Body of pancreas (tissue), 4 donors: ENCODE measurements around the gene TCF12. TPM values are rescaled to one million over a fixed set of nuclear protein-coding genes. Genes with fewer than 3 reads are reported as not detected.

ENCODE experiments used
- ATAC-seq: fragments of 150-250 bp; one replicate; pipeline ENCODE4 v1.9.1; 2016
- DNase-seq, 4 donors: peaks; one replicate each; pipeline ENCODE4 v3.0.0-alpha.2; 2019
- H3K27ac ChIP-seq, 4 donors: fragments of 200-600 bp; sonication (generic); 1 replicate in 3 of 4; 2 replicates in 1 of 4; pipeline versions ENCODE4 v1.5.1 to v1.6.1; 2016 to 2019; ENCODE audit warnings: mild to moderate bottlenecking in 1 of 4, mixed read lengths in 1 of 4, moderate library complexity in 1 of 4
- H3K27me3 ChIP-seq, 2 donors: fragments of 200-600 bp; sonication (generic); one replicate each; pipeline ENCODE4 v1.6.0; 2016; ENCODE audit warnings: mild to moderate bottlenecking in 1 of 2
- H3K36me3 ChIP-seq, 2 donors: fragments of 200-600 bp; sonication (generic); replicated peaks in 1 of 2; 2 replicates each; pipeline ENCODE4 v1.5.1; 2016; ENCODE audit warnings: low read depth in 2 of 2; ENCODE audit not compliant: insufficient read depth in 1 of 2
- H3K4me1 ChIP-seq: fragments of 200-600 bp; sonication (generic); one replicate; pipeline ENCODE4 v1.6.0; 2016
- H3K4me3 ChIP-seq, 2 donors: fragments of 200-600 bp; sonication (generic); 1 replicate in 1 of 2; 2 replicates in 1 of 2; pipeline ENCODE4 v1.5.1; 2016 to 2019
- H3K9me3 ChIP-seq, 3 donors: fragments of 200-600 bp; sonication (generic); 1 replicate in 2 of 3; 2 replicates in 1 of 3; pipeline ENCODE4 v1.5.1; 2016
- POLR2A ChIP-seq, 3 donors: fragments of 450-650 bp; IDR thresholded peaks; one replicate each; pipeline ENCODE4 v1.6.1; 2016; ENCODE audit warnings: antibody characterized with exemption in 3 of 3, mild to moderate bottlenecking in 2 of 3
- WGBS, 2 donors: methylation state at CpG; one replicate each; pipeline ENCODE4 v1.1.5; 2017; 5-methylcytosine and 5-hydroxymethylcytosine counted together
- intact Hi-C: fragments of 100-400 bp; cut with DNase I; formaldehyde crosslinking; loops from one replicate; pipeline ENCODE4 v1.15.1; 2023
- total RNA-seq, 2 donors: library from RNA; depleted of rRNA; stranded (reverse); fragments of >200 nt; gene quantifications; one replicate each; pipeline ENCODE4 v1.1.0, GENCODE V29; 2016
- TF ChIP-seq, protein P1 (sequence below), 7 experiments: fragments of 450-650 bp in 4 of 7; fragments of 200-600 bp in 3 of 7; sonication (generic) in 3 of 7; IDR thresholded peaks; one replicate each; pipeline ENCODE4 v1.5.1; 2016 to 2019; ENCODE audit warnings: antibody characterized with exemption in 7 of 7

TCF12 gene
- total RNA-seq, 2 donors from 2014 or later, result 27.2 to 49.4 TPM

DNA sequence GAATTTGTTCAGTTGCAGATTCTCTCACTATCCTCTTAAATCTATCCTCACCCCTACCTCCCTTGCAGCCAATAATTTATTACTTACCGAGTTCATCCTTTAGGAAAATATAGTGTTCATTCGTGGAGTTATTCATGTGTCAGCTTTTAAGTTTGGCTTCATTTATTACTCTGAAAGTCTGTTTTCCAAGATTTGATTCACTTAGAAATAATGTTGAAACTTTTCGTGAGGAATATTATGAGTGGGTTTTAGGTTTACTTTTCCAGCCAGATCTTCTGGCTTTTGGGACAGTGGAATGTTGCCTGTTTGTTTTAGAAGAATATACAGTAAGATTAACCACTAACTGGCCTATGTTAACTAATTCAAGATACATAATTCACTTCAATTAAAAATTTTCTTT, 296.9 kb downstream of the TCF12 start:
- no peak overlapping the region for H3K27ac ChIP-seq
- ATAC-seq (no peak), DNase-seq (no peak)
- peaks cover 38% of the 10 kb centered on the region for H3K4me1 ChIP-seq
- H3K36me3 ChIP-seq, result no peaks in the 10 kb centered on the region
- no peaks in the 10 kb centered on the region for H3K9me3 ChIP-seq
- no peaks in the 10 kb centered on the region for H3K27me3 ChIP-seq
- H3K4me3 ChIP-seq, result no peak overlapping the region
- TF ChIP-seq, protein P1, sequence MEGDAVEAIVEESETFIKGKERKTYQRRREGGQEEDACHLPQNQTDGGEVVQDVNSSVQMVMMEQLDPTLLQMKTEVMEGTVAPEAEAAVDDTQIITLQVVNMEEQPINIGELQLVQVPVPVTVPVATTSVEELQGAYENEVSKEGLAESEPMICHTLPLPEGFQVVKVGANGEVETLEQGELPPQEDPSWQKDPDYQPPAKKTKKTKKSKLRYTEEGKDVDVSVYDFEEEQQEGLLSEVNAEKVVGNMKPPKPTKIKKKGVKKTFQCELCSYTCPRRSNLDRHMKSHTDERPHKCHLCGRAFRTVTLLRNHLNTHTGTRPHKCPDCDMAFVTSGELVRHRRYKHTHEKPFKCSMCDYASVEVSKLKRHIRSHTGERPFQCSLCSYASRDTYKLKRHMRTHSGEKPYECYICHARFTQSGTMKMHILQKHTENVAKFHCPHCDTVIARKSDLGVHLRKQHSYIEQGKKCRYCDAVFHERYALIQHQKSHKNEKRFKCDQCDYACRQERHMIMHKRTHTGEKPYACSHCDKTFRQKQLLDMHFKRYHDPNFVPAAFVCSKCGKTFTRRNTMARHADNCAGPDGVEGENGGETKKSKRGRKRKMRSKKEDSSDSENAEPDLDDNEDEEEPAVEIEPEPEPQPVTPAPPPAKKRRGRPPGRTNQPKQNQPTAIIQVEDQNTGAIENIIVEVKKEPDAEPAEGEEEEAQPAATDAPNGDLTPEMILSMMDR (IDR thresholded peaks at IDR 0.05), result no peak
- TF ChIP-seq POLR2A (IDR thresholded peaks at IDR 0.05), result no peak
- 19 to 20% methylated on average over 3 of the region's 3 CpGs for WGBS, 2 donors
- intact Hi-C loops, result no loop called here

DNA sequence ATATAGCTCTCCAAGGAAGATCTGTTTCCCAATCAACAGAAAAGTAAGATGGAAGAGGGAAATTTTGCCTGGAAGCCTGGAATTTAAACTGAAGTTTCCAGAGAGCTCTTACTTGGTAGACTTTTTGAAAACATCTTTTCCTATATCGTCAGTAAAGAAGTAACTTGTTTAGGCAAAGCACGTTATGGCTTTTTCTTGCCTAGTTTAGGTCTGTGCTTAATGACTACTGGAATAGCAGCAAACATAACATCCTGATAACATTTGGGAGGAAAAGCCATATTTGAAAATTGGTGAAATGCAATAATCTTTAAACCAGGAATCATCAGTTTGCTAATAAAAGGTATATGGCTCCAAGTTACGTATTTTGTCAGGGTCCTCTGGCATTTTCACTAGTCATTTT, 297.4 kb downstream of the TCF12 start:
- Histone ChIP-seq H3K4me3 (no peak overlapping the region), H3K27ac (peak overlapping the region in 2 of 4 donors; percentile 6 to 17), H3K9me3 (no peaks in the 10 kb centered on the region), H3K27me3 (no peaks in the 10 kb centered on the region), H3K36me3 (no peaks in the 10 kb centered on the region), H3K4me1 (peaks cover 39% of the 10 kb centered on the region)
- WGBS, 2 donors, result 69 to 79% methylated on average over 3 of the region's 3 CpGs
- intact Hi-C loops, result no loop called here
- ATAC-seq (no peak), DNase-seq (no peak)
- no peak for TF ChIP-seq POLR2A (IDR thresholded peaks at IDR 0.05)
- TF ChIP-seq, protein P1 (IDR thresholded peaks at IDR 0.05), result no peak

DNA sequence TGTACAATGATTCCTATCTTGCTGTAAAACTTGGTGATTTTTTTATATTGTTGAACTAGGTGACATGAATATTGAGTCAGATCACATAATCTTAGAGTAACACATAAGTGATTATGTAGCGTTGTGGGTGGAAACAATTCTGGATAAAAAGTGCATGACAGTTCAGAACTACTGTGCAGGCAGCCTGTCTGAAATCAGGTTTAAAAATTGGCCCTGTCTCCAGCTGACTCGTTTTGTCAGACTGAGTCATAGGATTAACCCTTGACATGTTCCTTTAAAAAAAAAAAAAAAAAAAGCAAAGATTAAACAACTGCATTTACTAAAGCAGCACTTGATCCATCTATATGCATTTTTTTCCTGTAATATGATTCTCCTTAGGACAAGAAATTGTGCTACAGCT, 297.8 kb downstream of the TCF12 start:
- Histone ChIP-seq H3K27me3 (no peaks in the 10 kb centered on the region), H3K4me1 (peaks cover 44% of the 10 kb centered on the region), H3K4me3 (no peak overlapping the region), H3K36me3 (no peaks in the 10 kb centered on the region), H3K27ac (peak overlapping the region in 2 of 4 donors; percentile 6 to 17), H3K9me3 (no peaks in the 10 kb centered on the region)
- DNase-seq, result no peak
- TF ChIP-seq POLR2A (IDR thresholded peaks at IDR 0.05), result no peak
- TF ChIP-seq, protein P1 (IDR thresholded peaks at IDR 0.05), result no peak
- peak; percentile 40 for ATAC-seq
- intact Hi-C loops, result no loop called here
- 10 to 20% methylated on average over 2 of the region's 2 CpGs for WGBS, 2 donors

DNA sequence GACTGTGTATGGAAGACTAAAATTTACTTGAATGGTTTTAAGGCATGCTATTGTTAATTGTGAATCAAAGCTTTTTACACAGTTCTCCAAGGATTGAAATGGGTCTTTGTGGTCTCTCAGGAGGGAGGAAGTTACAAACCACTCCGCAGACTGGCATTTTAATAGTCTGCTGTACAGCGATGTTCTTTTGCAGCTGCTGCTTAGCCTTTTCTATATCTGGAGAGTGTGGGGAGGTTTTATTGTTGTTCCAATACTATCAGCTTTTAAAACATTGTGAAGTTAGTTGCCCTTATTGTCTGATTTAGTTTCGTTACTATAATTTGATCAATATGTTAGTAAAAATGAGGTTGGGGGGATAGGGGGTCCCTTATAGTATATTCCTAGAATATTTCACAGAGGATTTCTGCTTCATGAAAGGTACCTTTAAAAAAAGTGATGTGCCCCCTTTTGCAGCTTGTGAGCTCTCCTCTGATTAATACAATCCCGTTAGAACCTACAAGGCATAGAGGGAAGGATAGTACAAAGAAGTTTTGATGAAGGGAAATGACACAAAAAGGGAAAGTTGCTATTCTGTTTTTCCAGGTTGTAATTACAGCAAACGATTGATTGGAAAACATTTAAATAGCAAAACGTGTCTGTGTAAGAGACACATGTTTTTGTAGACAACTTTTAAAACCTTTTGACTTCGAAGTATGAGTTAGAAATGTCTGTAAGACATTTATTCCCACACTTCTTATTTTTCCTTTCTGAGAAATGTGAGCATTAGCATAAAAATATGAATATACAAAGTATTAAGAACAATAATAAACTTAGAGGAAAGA, 299.5 kb downstream of the TCF12 start:
- peak overlapping the region in 1 of 4 donors; percentile 11 for H3K27ac ChIP-seq
- intact Hi-C loops, result no loop called here
- ATAC-seq (no peak), DNase-seq (no peak)
- 47 to 58% methylated on average over 7 of the region's 7 CpGs for WGBS, 2 donors
- H3K4me1 ChIP-seq, result peaks cover 46% of the 10 kb centered on the region
- H3K36me3 ChIP-seq, result no peaks in the 10 kb centered on the region
- no peaks in the 10 kb centered on the region for H3K27me3 ChIP-seq
- no peak for TF ChIP-seq POLR2A (IDR thresholded peaks at IDR 0.05)
- TF ChIP-seq, protein P1 (IDR thresholded peaks at IDR 0.05), result no peak
- H3K4me3 ChIP-seq, result no peak overlapping the region
- H3K9me3 ChIP-seq, result no peaks in the 10 kb centered on the region
